Activated CD4-positive, alpha-beta T cell treated with anti-CD3 and anti-CD28 coated beads, Interleukin-10, Interleukin-2, amounts not matched to agents 100 ng/mL and 50 ng/mL, durations not matched to agents 16 hours and 8 hours (primary cell): ENCODE measurements around the gene TCF7L2.

Experiments
- DNase-seq: peaks from one replicate; pipeline ENCODE4 v3.0.0-alpha.2; 2020

The TCF7L2 gene

DNA sequence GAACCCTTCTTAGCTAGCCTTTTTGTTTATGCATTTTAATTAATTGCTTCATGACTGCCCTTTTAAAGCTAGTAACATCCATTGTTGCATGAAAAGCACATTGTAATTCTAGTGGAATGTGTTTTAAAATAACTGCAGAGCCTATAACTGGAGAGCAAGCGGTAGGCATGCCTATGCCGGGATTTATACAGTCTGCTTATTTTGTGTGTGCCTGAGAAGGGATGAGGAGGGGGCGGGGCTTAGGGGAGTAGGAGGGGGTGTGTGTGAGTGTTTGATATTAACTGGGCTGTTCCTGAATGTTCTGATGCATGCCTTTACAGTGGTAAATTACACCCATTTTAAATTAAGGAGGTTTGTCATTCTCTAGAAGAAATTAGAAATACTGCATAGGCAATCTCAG is 208.1 kb downstream of the TCF7L2 start:
- DNase-seq = no peak

DNA sequence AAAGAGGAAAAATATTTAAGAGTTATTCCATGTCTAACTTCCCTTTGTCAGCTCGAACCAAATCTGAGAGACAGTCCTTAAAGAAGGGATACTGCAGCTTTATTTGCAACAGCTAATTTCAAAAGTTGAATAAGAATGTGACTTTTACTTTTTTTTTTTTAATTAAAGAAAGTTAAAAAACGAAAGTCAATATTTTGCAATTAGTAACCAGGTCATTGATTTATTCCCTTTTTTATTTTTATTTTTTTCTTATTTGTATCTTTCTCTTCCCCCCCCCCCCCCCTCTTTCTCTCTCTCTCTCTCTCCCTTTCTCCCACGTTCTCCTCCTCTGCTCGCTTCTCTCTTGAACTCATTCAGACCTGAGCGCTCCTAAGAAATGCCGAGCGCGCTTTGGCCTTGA is 209.5 kb downstream of the TCF7L2 start:
- no peak for DNase-seq

GRCh38 chr10:113160641-113161040 is 210.6 kb downstream of the TCF7L2 start:
- no peak for DNase-seq

- DNase-seq = no peak
Observed at GRCh38 chr10:113161066-113161465, 211.0 kb downstream of the TCF7L2 start.

DNA sequence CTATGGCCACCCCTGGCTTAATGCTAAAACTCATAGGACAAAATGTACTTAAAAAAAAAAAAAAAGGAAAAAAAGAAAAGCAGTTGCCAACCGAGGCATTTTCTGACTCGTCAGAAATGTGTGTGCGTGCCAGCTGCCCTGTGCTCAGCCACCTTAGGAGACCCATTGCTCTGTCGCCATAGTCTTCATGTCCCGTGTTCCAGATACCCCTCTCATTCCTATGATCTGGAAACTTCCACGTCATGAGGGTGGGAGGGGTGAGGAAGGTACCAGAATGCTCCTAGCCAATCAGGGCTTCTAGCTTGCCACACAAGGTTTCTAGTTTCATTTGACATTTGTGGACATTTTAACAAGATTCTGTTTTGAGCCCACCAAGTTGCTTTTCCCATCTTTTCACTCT is 212.9 kb downstream of the TCF7L2 start:
- DNase-seq = no peak

DNA sequence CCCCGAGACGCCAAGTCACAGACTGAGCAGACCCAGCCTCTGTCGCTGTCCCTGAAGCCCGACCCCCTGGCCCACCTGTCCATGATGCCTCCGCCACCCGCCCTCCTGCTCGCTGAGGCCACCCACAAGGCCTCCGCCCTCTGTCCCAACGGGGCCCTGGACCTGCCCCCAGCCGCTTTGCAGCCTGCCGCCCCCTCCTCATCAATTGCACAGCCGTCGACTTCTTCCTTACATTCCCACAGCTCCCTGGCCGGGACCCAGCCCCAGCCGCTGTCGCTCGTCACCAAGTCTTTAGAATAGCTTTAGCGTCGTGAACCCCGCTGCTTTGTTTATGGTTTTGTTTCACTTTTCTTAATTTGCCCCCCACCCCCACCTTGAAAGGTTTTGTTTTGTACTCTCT is 215.6 kb downstream of the TCF7L2 start:
- DNase-seq = no peak

DNA sequence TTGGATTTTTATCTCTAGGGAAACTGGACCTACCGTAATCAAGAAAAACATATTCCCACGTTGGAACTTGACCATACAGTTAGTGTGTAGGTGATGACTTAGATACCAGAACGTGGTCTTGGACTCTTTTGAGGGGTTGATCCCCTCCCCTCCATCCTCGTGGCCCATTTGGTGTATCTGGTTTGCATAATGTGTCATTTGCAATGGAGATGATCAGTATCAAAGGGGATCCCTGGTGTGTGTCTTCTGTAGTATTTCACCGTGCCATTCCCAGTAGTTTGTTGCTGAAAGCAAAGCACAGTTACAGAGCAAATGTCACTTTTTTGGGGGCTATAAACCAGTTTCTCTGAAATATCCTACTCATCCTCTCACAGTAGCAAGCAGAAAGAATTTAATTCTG is 217.7 kb downstream of the TCF7L2 start:
- DNase-seq = no peak

GRCh38 chr10:113168584-113168983 is 218.5 kb downstream of the TCF7L2 start:
- DNase-seq = no peak

DNA sequence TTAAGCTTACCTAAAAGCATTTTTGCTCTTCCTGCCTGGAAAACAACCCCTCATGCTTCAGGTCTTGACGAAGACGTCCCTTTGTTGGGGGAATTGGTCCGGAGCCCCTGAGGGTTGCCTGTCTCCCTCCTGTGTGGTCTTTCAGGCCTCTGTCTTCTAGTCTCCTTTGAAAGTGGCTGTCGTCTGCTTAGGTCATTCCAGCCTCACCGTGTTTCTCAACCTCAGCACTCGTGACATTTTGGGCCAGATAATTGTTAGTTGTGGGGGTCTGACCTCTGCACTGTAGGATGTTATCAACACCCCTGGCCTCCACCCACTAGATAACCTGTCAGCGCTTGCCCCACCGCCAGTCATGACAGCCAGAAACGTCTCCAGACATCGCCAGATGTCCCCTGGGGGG is 219.1 kb downstream of the TCF7L2 start:
- DNase-seq = no peak

DNA sequence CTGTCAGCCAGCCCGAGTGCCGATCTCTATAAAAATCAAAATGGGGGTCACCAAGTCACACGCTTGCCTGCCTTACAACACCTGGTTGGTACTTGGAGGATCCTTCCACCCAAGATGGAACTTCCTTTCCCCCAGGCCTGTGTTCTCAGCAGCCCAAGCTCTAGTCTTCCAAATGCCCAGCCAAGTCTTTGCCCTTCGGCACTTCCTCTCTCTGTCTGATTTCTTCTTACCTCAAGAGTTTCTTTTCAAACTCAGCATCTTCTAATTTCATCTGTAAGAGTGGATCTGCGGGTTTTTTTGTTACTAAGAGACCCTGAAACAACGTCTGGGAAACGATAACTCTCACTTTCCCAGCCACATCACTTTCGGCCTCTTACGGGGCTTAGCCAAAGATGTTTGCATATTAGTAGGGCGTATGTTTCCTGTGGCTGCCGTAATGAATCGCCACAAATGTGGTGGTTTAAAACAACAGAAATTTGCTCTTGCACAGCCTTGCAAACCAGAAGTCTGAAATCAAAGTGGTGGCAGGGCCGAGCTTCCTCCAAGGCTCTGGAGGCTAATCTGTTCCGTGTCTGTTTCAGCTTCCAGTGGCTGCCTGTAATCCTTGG is 219.9 kb downstream of the TCF7L2 start:
- peak; percentile 51 for DNase-seq

DNA sequence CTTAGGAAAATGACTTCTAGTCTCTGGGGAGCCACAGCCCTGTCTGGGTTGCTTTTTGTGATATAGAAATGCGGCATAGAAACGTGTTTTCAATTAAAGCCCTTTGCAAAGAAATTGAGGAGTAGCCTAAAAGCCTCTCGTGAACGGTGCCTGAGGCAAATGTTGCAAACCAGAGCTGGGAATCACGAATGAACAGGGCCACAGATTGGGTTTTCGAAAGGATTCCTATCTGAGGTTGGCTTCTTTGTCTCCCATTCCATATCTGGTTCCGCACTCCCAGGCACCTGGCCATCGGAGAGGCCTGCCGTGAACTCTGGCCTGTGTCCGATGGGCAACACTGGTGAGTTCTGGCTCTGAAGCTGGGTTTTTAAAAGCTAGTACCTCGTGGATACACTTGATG is 221.6 kb downstream of the TCF7L2 start:
- DNase-seq = no peak

DNA sequence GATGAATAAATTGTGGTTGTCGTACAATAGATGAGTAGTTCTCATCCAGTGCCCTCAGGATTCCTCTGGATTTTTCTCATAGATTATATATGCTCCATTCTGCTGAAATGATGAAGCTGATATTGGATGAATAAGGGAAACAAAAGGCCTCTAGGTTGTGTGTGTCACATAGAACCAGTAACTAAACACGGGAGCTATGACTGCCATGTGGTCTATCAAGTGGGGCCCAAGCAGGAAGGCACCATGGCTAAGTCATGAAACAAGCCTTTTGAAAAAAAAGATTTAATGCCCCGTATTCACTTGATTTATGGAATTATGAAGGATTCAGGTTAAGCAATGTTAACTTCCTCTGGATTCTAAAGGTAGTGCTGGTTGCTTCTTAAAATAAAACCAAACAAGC is 225.1 kb downstream of the TCF7L2 start:
- DNase-seq = no peak

DNA sequence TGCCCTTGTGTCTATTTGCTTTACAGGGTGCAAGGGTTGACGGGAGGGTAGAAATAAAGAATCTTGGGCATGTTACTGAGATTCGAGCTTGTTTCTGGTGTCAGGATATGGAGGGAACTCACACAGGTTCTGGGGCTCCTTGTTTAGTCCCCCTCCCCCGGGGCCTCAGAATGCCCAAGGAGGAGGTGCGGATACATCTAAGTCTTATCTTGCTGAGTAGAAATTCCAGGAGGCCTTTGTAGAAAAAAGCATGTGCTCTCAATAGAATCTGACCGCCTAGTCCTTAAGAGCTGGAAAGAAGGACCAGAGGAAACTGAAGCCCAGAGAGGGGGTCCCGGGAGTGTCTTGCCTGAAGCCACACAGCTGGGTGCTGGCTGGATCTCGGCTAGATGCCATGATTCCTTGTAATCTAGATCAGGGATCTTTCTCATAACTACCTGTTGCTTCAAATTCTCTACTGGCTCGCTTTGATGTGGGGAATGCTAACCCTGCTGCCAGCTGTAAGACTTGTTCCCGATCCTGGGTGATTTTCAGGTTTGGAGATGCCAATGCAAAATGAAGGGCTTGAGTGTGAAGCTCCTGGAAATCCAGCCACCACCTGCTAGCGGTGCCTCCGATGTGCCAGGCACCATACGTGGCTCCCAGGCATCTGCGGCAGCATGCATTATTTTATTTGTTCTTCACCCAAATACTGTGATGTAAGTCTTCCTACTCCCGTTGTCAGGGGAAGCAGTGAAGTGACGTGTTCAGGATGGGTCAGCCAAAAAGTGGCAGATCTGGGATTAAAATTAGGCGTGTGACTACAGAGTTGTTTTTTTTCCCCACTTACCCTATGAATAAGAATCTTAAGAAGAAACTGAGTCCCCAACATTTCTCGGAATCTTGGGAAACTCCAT is 226.0 kb downstream of the TCF7L2 start:
- DNase-seq = no peak

DNA sequence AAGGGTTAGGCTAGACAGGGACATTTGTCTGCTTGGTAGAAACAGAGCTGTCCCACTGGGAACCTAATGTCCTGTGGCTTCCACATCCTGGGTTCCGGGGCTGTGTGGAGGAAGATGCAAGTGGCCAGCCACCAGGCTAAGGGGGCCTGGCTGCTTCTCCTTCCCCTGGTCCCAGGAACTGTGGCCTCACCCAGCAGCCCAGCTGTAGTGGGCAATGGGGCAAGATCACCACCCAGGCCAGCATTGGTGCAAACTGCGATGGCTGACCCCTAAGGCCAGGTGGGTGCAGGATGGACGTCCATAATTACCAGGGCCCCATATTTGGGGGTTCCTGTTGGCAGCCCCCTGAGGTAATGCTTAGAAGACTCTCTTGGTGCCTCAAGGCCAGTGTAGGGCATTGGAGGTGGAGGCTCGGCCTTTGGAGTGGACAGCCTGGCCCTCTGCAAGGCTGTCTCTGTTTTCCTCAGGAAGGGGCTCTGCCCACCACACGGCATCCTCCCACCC is 226.7 kb downstream of the TCF7L2 start:
- no peak for DNase-seq

DNA sequence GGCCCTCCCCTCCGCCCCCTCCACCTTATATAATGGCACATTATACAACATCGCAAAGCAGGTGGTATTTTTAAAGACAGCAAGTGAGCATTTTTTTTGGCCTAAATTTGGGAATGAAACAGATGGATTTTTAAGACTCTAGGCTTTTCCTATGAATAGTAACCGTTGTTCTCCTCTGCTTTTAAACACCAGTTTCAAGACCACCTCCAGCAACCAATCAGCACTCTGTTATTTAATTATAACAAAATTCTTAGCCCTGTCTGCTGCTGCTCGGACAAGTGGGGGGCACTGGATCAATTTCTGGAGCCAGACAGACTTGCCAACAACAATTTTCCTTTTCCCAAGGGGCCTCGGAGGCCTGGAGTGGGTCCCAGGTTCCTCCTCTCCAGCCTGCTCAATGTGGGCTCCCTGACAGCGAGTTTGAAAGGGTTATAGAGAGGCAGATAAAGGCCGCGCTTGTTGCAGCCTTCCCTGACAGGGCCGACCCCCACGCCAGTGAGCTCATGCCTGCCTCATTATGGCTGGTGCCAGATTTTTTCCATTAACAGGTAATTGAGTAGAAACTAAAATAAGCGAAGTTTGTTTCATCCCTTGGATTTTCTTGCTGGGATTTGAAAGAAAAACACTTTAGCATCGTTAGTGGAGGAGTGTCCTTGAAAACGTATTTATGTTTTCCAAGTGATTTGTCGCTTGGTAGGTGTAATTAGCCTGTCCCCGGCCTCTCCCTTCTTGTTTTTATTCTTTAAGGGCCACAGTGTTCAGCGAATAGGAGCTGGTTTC is 227.3 kb downstream of the TCF7L2 start:
- DNase-seq = no peak

DNA sequence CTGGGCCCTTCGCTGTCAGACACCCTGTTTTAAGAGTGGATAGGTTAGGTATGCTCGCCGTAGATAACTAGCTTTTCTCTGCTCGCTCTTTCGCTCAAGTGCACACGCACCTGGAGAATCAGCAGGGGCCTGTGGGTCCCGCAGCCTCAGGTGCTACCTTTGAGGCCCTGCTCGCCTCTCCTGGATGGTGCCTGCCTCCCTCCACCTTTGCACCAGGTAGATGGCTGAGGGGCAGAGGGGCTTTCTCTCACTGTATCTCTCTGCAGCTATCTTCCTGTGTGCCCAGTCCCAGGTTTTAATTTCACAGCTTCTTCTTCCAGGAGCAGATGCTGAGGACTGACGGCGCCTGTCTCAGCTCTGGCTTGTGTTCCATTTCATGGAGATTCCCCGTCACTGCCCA is 227.9 kb downstream of the TCF7L2 start:
- no peak for DNase-seq

GRCh38 chr10:113178771-113179170 is 228.7 kb downstream of the TCF7L2 start:
- DNase-seq = no peak

DNA sequence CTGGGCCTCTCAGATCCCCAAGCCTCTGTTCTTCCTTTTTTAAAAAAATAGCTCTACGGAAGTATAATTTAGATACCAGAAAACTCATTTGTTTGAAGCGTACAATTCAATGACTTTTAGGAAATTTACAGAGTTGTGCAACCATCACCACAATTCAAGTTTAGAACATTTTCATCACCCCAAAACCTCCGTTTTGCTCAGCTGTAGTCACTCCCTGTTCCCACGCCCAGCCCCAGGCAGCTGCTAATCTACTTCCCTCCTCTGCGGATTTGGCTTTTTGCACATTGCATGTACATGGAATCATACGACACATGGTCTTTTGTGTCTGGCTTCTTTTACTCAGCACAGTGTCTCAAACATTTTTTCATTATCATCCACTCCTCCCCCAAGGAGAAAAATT is 229.2 kb downstream of the TCF7L2 start:
- DNase-seq = no peak

DNA sequence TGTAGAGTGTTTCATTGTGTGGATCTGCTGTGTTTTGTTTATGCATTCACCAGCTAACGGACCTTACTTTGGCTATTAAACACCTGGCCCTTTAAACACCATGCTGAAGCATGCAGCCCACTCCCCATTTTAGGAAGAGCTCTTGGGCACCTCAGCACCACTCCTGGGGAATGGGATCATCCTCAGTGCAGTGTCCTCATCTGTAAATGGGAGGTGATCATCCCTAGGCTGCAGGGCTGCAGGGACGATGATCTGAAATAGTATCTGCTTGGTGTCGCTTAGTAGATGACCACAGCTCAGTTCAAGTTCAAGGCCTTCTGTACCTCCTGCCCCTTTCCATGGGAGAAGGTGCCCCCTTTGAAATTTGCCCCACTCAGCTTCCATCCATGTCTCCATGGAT is 229.9 kb downstream of the TCF7L2 start:
- no peak for DNase-seq

DNA sequence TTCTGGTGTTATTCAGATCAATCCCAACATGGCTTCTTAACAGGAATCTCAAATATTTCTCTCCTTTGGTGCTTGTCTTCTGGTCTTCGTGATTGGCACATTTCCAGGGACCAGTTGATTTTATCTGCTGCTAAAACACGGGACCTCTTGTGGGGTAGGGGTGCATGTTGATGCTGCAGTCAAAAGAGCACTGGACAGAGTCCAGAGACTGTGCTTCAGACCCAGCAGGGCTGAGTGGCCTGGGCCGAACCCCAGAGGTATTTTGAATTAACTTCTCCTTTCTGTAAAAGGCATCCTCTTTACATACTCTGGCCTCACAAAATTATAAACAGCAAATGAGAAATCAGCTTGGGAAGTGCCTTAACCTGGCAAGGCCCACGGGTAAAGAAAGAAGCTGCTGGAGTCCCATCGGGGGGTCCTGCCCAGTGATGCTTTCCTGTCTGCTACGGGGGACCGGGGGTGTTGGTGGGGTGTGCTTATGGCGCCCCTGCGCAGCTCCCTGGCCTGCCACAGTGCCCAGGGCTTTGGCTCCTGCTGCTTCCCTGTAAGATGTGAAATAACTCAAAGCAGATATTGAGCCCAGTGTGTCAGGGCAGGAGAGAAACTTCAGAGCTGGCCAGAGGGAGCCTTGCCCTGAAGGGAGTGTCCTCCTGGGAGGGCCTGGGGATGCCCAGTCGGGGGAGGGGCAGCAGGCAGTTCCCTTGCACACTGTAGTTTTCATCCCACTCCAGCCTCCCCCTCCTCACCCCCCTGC is 230.5 kb downstream of the TCF7L2 start:
- DNase-seq = no peak

DNA sequence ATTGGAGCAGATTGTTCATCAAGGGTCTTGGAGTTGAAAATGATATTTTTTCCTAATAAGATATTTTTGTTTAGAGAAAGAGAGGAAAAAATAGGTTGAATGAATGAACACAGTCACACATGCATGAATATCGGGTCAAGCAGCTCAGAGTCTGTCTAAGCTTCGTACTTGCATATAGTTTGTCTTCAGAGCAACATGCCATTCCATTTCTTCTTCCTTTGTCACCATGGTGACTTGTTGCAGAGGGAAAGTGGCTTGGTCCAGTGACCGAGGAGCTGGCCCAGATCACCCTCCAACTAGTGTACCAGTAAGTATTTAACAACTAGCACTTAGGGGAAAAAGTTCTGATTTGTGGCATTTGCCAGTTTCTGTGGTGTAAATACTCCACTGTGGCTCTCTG is 232.1 kb downstream of the TCF7L2 start:
- DNase-seq = no peak

DNA sequence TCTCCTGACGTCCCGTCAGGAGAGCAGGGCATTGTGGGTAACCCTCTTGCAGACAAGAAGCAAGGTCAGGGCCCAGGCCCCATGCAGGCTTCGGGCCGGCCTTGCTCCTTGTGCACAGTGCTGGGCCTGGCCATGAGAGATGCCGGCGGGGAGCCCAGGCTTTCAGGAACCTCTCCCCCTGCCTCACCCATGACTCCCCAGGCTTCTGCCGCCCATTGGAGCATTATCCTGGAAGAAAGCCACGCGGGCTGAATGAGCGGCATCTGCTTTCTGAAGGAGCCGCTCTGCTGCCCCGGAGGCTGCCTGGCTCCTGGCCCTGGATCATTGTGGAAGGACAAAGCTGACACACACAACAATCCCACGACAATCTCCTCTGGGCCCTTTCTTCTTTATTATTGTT is 233.5 kb downstream of the TCF7L2 start:
- no peak for DNase-seq
